Tibial nerve (tissue), 4 donors: ENCODE measurements around the gene GID4.

Experiments used
- CTCF ChIP-seq, 5 experiments: fragments of 200-600 bp in 3 of 5; fragments of 450-650 bp in 2 of 5; sonication (generic) in 3 of 5; IDR thresholded peaks; one replicate each; pipeline ENCODE4 v1.5.1; 2016 to 2019; ENCODE audit warnings: antibody characterized with exemption in 5 of 5, mild to moderate bottlenecking in 3 of 5, moderate library complexity in 2 of 5
- EP300 ChIP-seq, 2 donors: sonication (generic); formaldehyde crosslinking; IDR thresholded peaks; one replicate each; pipeline ENCODE4 v1.6.1; 2017; ENCODE audit warnings: antibody characterized with exemption in 2 of 2, mild to moderate bottlenecking in 1 of 2
- POLR2A ChIP-seq, 2 donors: fragments of 450-650 bp; IDR thresholded peaks; one replicate each; pipeline ENCODE4 v1.6.1; 2017; ENCODE audit warnings: antibody characterized with exemption in 2 of 2, mild to moderate bottlenecking in 2 of 2, moderate library complexity in 2 of 2

GRCh38 chr17:18005496-18005895 lies 33.7 kb upstream of the GID4 start:
- TF ChIP-seq CTCF (IDR thresholded peaks at IDR 0.05) = no peak
- TF ChIP-seq POLR2A (IDR thresholded peaks at IDR 0.05) = no peak
- TF ChIP-seq EP300 (IDR thresholded peaks at IDR 0.05) = no peak
